ENCODE measurements around the gene TTC28. TPM values are rescaled to one million over a fixed set of nuclear protein-coding genes. Genes with fewer than 3 reads are reported as not detected.
"Not testable (repeated sequence)": the region's sequence is repeated elsewhere in the genome, so short reads cannot be mapped to it uniquely, and the experiment has no call there.

TTC28 gene
- total RNA-seq, 1 donor from 2014 or later: 1.3 TPM

DNA sequence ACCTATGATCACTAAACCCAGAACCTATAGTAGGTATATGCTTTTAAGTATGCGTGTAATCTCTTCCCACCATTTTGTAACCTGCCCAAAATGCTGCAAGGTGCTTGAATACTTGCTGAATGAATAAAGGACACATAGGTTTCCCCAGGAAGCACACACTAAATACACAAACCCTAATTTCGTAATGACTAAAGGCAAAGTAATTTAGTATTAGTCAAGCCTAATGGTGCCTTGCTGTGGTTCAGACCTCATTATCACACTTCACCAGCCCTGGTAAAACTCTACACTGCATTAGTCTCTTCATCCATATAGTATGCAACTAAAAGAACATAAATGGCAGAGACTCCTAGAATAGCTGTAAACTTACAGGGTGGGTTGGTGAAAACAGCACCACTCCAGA, 471.6 kb downstream of the TTC28 start:
- DNase-seq: no peak
- intact Hi-C loops (cut with micrococcal nuclease): no loop called here
- Mint-ChIP-seq H3K4me3 (no peak overlapping the region), H3K27me3 (peaks cover 1% of the 10 kb centered on the region), H3K9me3 (peaks cover 12% of the 10 kb centered on the region), H3K4me1 (no peaks in the 10 kb centered on the region), H3K27ac (no peak overlapping the region), H3K36me3 (ENCODE audit: low read depth) (no peaks in the 10 kb centered on the region)

DNA sequence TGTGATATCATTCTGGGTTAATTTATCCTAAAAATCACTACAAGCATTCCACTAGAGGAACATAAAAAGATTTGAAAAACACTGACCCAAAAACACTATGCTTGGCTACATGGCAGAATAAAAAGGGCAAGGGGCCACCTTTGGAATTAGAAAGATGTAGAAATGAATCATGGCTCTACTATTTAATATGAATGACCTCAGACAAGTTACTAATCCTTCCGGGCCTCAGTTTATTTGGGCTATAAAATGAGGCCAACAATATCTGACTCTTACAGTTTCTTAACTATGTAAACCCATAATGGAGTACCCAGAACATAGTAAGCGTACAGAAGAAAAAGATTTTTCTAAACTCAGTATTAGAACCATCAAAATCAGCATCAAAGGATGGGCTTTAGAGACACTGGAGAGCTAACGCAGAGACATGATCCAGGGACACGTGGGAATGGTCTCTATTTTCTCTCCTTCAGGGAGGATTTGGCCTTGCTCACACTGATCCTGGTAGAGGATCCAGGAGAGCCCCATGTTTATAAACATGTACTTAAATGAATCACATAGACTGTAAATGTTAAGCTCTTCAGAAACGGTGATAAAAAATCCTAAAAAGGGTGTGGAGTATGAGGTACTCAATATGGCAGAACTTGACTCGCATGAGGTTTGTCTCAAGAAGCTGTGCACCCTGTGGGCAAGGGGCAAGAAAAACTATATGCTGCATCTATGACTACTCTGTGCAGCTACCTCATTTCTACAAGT, 472.2 kb downstream of the TTC28 start:
- Mint-ChIP-seq H3K27me3 (peaks cover 1% of the 10 kb centered on the region), H3K4me1 (no peaks in the 10 kb centered on the region), H3K9me3 (peaks cover 12% of the 10 kb centered on the region), H3K4me3 (no peak overlapping the region), H3K36me3 (ENCODE audit: low read depth) (no peaks in the 10 kb centered on the region), H3K27ac (no peak overlapping the region)
- DNase-seq: no peak
- intact Hi-C loops (cut with micrococcal nuclease): no loop called here

DNA sequence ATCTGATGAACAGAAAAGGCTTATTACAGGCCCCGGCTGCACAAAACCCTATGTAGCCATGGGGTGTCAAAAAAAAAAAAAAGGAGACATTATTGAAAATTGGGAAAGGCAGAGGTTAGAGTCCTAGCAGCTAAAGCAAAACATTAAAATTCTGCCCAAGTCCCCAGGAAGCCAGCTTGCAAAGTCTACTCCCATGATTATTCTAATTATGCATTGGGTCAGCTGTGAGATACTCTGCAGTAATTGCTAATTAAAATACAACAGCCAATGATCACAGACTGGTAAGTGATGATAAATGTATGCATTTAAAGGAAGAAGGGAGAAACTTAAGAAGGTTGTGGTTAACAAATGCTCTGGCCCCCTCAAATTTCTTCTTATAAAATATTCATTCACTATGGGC, 473.7 kb downstream of the TTC28 start:
- Mint-ChIP-seq H3K4me1 (no peaks in the 10 kb centered on the region), H3K4me3 (no peak overlapping the region), H3K36me3 (ENCODE audit: low read depth) (no peaks in the 10 kb centered on the region), H3K27me3 (peaks cover 2% of the 10 kb centered on the region), H3K27ac (no peak overlapping the region), H3K9me3 (peaks cover 4% of the 10 kb centered on the region)
- intact Hi-C loops (cut with micrococcal nuclease): no loop called here
- no peak for DNase-seq

DNA sequence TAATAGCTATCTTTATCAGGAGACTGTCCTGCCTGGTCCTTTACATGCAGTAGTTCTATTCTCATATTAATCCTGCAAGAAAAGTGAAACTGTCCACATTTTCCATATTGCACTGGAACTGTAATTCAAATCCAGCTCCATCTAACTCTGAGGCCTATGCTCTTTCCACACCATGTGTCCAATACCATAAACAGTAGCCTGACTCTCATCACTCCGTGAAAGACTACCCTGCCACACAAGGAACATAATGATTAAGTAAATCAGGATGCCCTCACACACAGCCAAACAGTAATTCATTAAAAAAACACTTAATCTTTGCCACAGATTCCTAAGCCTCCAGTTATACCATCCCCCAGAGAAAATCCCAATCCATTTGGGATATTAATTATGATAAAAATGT, 475.3 kb downstream of the TTC28 start:
- Mint-ChIP-seq H3K4me3 (no peak overlapping the region), H3K27ac (no peak overlapping the region), H3K9me3 (no peaks in the 10 kb centered on the region), H3K27me3 (peaks cover 2% of the 10 kb centered on the region), H3K36me3 (ENCODE audit: low read depth) (no peaks in the 10 kb centered on the region), H3K4me1 (no peaks in the 10 kb centered on the region)
- intact Hi-C loops (cut with micrococcal nuclease): no loop called here
- no peak for DNase-seq

DNA sequence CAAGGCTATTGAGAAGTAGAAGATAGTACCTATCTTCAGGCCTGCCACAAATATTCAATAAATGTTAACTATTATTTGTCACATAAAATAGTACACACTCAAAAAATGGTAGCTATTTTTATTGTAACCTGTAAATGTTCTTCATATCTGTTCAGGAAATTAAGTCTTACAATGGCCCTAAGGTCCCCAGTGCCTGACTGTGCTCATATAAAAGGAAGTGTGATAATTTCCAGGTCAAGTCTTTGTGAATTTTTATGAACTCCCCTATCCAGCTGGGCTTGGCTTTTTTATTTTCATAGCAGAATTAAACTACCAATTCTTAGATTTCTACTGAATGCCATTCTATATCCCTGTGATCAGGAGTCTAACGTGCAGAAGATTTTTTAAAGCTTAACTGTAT, 476.4 kb downstream of the TTC28 start:
- H3K4me3 Mint-ChIP-seq: no peak overlapping the region
- H3K9me3 Mint-ChIP-seq: no peaks in the 10 kb centered on the region
- H3K4me1 Mint-ChIP-seq: no peaks in the 10 kb centered on the region
- no peak overlapping the region for H3K27ac Mint-ChIP-seq
- no peak for DNase-seq
- peaks cover 2% of the 10 kb centered on the region for H3K27me3 Mint-ChIP-seq
- intact Hi-C loops (cut with micrococcal nuclease): no loop called here
- H3K36me3 Mint-ChIP-seq (ENCODE audit: low read depth): no peaks in the 10 kb centered on the region

DNA sequence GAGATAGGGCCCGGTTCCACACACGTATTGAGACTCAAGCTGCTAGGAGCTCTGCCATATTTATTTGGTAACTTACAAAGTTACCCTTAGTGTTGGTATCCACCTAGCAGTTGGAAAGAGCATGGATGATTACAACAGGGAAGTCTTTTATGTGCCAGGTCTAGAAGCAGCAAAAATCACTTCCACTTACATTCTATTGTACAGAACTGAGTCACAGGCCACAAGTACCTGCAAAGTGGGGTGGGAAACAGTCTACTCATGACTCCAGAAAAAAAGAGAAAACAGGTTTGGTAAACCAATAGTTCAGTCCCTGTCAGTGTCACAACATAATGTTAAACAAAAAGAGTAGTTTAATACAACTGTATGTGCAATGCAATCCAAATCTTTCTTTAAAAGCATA, 480.9 kb downstream of the TTC28 start:
- intact Hi-C loops (cut with micrococcal nuclease): no loop called here
- no peak for DNase-seq
- Mint-ChIP-seq H3K27me3 (peaks cover 3% of the 10 kb centered on the region), H3K36me3 (ENCODE audit: low read depth) (no peaks in the 10 kb centered on the region), H3K9me3 (peaks cover 5% of the 10 kb centered on the region), H3K27ac (no peak overlapping the region), H3K4me3 (no peak overlapping the region), H3K4me1 (no peaks in the 10 kb centered on the region)

DNA sequence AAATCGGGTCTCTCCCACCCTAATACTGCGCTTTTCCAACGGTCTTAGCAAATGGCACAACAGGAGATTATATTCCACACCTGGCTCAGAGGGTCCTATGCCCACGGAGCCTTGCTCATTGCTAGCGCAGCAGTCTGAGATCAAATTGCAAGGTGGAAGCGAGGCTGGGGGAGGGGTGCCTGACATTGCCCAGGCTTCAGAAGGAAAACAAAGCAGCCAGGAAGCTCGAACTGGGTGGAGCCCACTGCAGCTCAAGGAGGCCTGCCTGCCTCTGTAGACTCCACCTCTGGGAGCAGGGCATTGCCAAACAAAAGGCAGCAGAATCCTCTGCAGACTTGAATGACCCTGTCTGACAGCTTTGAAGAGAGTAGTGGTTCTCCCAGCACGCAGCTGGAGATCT, 488.1 kb downstream of the TTC28 start:
- intact Hi-C loops (cut with micrococcal nuclease); DNase-seq; H3K4me3 Mint-ChIP-seq; H3K4me1 Mint-ChIP-seq; H3K9me3 Mint-ChIP-seq; H3K27ac Mint-ChIP-seq; H3K27me3 Mint-ChIP-seq; H3K36me3 Mint-ChIP-seq (ENCODE audit: low read depth): not testable (repeated sequence)

DNA sequence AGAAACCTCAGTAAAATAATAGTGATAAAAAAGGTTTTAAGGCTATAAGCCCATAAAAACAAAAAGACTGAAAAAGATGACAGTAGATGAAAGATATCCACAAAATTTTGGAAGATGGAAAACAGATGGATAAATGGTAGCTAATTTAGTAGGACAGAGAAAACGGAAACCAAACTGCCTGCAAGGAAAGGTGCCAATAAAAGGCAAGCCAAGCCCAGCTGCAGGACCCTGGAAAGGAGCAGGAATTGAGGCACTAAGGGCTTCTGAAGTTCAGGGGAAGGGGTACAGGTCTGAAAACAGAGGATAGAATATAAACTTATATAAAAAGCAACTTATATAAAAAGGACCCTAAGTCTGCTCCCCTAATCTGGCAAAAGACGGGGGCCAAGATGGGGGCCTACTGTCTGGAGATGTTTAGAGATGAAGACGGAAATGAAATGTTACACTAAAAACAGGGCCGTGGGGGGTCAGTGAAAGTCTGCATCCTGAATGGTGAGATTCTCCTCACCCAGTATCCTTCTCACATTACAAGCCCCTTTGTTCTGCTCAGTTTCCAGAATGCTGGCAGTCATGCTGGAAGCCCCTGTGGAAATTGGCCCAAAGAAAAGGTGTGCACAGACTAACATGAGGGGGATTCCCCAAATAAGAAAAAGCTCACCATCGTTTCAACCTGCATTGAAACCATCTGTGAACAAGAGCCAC, 491.3 kb downstream of the TTC28 start:
- H3K36me3 Mint-ChIP-seq (ENCODE audit: low read depth): no peaks in the 10 kb centered on the region

DNA sequence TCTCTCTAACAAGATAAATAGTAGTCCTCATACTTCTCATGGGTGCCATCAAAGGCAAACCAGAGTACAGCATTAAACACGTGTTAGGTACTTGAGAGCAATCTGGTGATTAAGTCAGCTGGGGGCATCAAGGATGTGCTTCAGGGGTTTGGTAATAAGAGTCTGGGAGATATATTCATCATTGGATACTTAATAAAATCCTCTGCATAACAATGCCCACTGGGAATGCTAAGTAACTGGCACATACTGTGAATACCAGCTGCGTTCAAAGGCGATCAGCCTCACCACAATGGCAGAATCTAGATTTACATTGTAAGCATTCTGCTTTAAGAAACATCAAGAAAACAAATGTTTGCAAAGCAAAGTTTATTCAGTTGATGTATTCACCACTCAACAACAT, 492.0 kb downstream of the TTC28 start:
- no peak overlapping the region for H3K4me3 Mint-ChIP-seq
- H3K9me3 Mint-ChIP-seq: no peaks in the 10 kb centered on the region
- no peaks in the 10 kb centered on the region for H3K36me3 Mint-ChIP-seq (ENCODE audit: low read depth)
- no peak for DNase-seq
- peaks cover 6% of the 10 kb centered on the region for H3K27me3 Mint-ChIP-seq
- no peaks in the 10 kb centered on the region for H3K4me1 Mint-ChIP-seq
- intact Hi-C loops (cut with micrococcal nuclease): no loop called here
- H3K27ac Mint-ChIP-seq: no peak overlapping the region

More for the DNA sequence above, 491.3 kb downstream of the TTC28 start:
- no peak for DNase-seq
- Mint-ChIP-seq H3K9me3 (peaks cover 2% of the 10 kb centered on the region), H3K4me3 (no peak overlapping the region), H3K27me3 (peaks cover 6% of the 10 kb centered on the region), H3K4me1 (no peaks in the 10 kb centered on the region), H3K27ac (no peak overlapping the region)
- intact Hi-C loops (cut with micrococcal nuclease): no loop called here

DNA sequence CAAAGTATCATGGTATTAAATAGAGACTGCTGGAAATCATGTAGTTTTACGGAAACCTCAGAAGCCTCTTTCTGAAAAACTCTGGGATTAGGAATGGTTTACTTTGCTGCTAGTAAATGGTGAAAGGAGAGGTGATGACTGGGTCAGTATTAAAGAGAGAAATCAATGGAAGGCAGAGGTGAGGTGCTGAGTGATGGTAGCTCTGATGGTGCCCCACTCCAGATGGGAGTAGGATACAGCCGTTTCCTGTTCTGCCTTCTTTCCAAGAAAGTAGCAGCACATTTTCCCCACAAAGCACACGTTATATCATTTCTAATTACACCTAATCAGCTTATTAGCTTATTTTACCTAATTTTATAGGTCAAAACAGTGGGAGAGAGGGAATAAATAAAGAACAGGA, 493.0 kb downstream of the TTC28 start:
- Mint-ChIP-seq H3K27me3 (peaks cover 11% of the 10 kb centered on the region), H3K4me1 (no peaks in the 10 kb centered on the region), H3K9me3 (no peaks in the 10 kb centered on the region), H3K4me3 (no peak overlapping the region), H3K27ac (no peak overlapping the region), H3K36me3 (ENCODE audit: low read depth) (no peaks in the 10 kb centered on the region)
- intact Hi-C loops (cut with micrococcal nuclease): no loop called here
- DNase-seq: no peak

DNA sequence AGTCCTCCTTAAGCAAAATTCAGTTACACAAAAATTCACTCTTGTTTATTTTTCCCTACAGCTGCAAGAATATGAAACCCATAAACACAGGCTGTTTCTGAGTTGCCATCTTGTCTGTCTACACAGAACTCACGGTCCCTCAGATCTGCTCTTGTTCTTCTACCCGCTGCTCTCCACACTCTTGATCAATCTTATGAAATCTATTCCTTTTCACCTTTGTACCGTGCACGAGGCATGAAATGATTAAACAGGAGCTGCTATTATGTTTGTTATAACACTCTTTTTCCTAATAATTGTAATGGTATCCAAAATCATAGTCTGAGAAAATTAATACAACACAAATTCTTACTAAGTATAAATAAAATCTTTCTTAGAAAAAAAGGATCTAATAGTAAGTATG, 494.5 kb downstream of the TTC28 start:
- H3K4me1 Mint-ChIP-seq: no peaks in the 10 kb centered on the region

DNA sequence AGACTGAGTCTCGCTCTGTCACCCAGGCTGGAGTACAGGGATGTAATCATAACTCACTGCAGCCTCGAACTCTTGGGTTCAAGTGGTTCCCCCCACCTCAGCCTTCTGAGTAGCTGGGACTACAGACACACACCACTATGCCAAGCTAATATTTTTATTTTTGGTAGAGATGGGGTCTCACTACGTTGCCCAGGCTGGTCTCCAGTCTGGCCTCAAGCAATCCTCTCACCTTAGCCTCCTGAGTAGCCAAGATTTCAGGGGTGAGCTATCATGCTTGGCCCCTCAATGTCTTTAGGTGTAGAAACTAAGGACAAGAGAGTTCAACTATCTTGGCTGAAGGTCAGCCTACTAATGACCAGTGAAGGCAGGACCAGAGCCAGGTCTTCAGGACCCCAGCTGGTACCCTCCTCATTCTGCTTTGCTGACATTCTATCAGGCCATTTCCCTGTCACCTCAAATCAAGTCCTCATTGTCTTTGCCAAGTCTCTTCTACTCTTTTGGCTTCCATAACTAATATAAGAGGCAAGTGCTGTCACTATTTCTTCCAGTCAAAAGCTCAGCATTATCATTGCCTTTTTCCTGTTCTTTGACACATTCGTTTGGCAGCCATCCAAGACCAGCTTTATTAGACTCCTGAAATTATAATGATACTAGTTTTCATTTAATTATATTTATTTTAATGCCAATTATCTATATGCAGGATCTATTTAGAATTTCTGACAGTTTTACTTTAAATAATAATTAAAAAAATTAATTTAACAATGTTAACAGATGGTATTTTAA, 496.4 kb downstream of the TTC28 start:
- peaks cover 11% of the 10 kb centered on the region for H3K27me3 Mint-ChIP-seq
- intact Hi-C loops (cut with micrococcal nuclease): no loop called here
- H3K4me3 Mint-ChIP-seq: no peak overlapping the region
- H3K36me3 Mint-ChIP-seq (ENCODE audit: low read depth): no peaks in the 10 kb centered on the region
- H3K9me3 Mint-ChIP-seq: no peaks in the 10 kb centered on the region
- no peak overlapping the region for H3K27ac Mint-ChIP-seq
- H3K4me1 Mint-ChIP-seq: no peaks in the 10 kb centered on the region
- no peak for DNase-seq

More for the DNA sequence above, 494.5 kb downstream of the TTC28 start:
- Mint-ChIP-seq H3K36me3 (ENCODE audit: low read depth) (no peaks in the 10 kb centered on the region), H3K27ac (no peak overlapping the region), H3K4me3 (no peak overlapping the region), H3K27me3 (peaks cover 11% of the 10 kb centered on the region), H3K9me3 (no peaks in the 10 kb centered on the region)
- no peak for DNase-seq
- intact Hi-C loops (cut with micrococcal nuclease): no loop called here

DNA sequence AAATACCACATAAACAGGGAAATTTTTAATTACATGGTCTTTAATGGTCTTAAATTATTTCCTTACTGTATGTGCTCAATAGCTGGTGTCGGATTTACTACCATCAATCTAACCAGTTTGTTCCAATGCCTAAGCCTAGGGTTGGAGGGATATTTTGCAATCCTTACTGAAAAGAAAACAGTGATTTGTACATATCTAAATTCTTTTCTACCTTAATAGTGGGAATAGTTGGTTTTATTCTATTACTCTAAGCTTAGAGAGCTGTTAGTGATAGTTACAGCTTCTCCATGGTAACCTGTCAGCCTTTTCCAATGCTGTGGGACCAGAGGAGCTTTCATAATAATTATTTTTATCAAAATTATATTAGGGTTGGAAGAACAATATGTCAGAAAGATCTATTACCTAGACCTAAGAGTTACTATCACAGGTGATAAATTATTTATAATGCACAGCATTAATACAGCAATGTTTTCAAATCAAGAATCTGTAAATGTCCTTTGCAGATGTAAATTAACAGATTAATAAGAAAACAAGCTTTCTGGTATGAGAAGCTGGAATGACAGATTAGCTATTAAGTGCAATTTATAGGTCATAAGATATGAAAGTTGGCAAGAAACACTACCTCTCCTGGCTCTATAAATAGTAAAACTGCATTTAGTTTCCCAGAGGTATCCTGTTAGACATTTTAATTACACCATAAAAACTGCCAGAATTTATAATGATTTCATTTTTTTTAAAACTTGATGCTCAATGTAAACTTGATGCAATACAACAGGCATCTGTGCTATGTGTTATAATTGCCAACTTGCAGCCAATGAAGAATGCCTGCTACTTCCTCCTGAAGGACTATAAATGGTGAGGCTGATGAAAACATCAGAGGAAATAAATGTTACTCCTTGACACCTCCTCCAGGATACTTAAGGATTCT, 498.6 kb downstream of the TTC28 start:
- H3K27ac Mint-ChIP-seq: no peak overlapping the region
- intact Hi-C loops (cut with micrococcal nuclease): no loop called here
- peaks cover 9% of the 10 kb centered on the region for H3K27me3 Mint-ChIP-seq
- no peak for DNase-seq
- H3K4me3 Mint-ChIP-seq: no peak overlapping the region
- H3K4me1 Mint-ChIP-seq: no peaks in the 10 kb centered on the region
- H3K9me3 Mint-ChIP-seq: no peaks in the 10 kb centered on the region
- H3K36me3 Mint-ChIP-seq (ENCODE audit: low read depth): no peaks in the 10 kb centered on the region
